DMS79 (cell line): ENCODE results near the gene ASB7.
A peak's percentile ranks its signal among the peaks of the same experiment; 100 is the strongest.

Experiments
- DNase-seq: peaks from one replicate; lab custom pipeline; 2025; lab: John Stamatoyannopoulos, UW

Gene ASB7

DNA sequence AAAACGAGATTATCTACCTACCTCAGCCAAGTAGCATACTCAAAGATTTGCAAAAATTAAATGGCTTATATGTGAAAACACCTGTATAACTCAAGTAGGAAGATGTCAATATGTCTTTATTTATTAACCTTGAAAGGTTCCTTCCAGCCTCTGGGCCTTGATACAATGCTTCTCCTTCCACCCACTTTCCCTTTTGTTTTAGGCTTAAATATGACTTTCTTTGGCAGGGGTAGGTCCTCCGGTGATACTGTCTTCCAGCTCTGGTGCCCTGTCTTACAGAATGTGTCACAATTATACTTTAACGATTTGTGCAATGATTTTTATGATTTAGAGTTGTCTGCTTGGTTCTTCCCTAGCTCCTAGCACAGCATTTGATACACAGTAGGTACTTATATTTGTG lies 4.5 kb upstream of the ASB7 start:
- no peak for DNase-seq

DNA sequence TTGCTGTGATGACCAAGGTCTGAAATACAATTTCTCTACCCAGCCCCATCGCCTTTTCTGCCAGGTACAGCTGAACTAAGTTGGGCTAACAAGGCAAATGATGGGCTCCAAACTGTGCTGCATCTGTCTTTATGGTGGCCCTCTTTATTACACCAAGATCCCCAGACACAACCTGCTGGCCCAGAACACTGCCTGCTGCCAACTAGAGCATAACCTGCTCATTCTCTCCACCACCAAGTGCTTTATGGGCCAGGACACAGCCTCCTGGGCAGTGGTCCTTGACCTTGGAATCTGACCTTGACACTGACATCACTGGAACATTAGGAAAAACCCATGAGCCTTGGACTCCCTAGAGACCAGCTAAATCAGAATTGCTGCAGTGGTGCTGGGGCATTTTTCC lies 3.7 kb upstream of the ASB7 start:
- no peak for DNase-seq

DNA sequence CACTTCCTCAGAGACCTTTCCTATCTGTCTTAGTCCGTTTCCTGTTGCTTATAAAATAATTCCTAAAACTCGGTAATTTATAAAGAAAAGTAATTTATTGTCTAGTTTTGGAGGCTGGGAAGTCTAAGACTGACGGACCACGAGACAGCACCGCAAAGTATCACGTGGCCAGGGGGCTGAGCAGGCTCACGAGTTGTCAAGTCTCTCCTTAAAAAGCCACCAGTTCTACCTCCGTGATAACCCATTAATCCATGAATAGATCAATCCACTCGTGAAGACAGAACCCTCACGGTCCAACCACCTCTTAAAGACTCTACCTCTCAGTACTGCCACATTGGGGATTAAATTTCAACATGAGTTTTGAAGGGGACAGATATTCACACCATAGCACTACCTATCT lies 1.2 kb upstream of the ASB7 start:
- DNase-seq: no peak

DNA sequence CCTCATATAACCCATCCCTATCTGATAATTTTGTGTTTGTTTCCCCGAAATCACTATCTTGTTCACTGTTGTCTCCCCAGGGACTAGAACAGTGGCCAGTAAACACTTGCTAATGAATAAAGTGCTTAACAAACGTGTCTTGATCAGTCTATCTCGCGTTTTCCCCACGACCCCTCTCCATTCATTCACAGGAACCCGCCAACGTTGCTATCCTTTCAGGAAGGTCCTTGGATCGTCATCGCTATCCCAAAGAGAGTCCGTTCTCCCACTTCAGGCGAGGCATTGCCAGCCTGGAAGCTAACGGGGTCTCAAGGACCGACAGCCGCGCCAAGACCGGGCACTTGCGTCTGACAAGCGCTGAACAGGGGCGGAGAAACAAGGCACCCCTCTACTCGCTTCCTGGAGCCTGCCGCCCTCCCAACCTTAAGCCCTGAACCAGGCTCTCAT lies 749 bp upstream of the ASB7 start:
- no peak for DNase-seq

DNA sequence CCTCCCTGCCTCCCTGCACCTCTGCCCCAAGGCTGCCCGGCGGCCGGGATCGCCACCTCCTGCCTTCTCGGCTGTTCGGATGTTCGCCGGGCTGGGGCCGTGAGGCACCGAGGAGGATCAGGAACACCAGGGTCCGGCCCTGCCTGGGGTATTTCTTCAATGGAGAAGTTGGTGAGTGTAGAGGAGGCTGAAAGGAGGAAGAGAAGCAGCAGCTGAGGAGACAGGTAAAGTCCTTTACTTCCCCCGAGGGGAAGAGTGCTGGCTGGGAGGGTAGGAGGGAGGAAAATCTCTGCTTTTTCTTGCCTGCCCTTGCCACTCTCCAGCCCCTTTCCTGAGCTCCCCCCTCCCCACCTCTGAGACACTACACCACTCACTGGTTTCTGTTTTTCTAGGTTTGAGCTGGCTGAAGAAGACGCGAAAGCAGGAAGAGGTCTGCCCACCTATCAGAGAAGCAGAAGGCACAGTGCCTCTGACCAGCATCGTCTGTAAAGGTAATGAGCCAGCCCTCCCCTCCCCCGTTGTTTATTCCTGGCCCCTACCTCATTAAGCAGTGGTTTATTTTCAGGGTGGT lies 519 bp downstream of the ASB7 start:
- DNase-seq: no peak

DNA sequence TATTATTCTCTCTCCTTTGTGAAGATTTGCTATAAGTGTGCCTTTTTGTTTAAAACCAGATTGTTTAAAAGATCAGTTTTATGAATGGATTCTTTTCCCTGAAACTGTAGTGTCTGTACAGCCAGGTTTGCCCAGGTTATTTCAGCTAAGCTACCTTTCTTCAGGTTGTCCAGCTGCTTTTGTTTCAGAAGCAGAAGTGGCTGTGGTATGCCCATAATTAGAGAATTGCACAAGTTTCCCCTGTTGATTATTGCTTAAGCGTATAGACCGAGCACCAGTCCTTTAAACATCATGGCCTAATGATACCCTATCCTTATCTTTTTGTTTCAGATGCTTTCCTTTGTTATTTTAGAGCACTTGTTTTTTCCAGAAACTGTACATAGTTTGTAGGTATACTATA lies 10.2 kb downstream of the ASB7 start:
- DNase-seq: no peak

DNA sequence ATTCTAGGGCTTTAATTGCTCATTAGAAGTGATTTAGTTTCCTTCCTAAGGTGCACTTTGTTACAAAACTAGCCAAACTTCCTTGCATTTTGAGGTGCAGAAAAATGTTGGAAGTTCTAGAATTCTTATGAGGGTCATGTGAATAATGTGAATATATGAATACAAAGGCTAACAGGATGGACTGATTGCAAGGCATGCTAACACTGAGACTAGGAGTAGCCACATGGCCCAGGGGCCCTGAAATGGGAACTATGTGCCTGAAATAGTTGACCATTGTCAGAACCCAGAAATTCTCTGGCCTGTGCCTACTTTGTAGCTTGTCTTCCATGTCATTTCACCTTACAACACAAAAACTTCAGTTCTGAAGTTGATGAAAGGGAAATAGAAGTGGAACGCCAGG lies 10.8 kb downstream of the ASB7 start:
- no peak for DNase-seq

DNA sequence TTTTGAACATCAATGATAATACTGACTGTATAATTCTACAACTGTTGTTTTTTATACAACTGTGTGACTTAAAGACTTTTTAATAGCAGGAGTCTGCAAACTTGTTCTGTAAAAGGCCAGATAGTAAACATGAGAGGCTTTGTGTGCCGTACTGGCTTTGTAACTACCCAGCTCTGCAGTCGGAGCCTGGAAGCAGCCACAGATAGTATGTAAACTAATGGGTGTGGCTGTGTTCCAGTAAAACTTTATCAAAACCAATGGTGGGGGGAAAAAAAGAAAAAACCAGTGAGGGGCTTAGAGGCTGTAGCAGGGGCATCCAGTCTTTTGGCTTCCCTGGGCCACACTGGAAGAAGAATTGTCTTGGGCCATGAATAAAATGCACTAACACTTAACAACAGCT lies 11.9 kb downstream of the ASB7 start:
- no peak for DNase-seq

DNA sequence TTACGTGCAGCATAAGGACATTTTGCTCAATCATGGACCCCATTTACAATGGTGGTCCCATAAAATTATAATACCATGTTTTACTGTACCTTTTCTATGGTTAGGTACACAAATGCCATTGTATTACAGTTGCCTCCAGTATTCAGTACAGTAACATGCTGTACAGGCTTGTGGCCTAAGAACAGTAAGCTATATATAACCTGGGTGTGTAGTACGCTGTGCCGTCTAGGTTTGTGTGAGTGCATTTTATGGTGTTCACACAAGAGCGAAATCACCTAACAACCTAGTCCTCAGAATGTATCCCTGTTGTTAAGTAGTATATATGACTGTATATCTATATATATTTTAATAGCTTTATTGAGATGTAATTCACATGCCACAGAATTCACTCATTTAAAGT lies 12.5 kb downstream of the ASB7 start:
- DNase-seq: no peak

DNA sequence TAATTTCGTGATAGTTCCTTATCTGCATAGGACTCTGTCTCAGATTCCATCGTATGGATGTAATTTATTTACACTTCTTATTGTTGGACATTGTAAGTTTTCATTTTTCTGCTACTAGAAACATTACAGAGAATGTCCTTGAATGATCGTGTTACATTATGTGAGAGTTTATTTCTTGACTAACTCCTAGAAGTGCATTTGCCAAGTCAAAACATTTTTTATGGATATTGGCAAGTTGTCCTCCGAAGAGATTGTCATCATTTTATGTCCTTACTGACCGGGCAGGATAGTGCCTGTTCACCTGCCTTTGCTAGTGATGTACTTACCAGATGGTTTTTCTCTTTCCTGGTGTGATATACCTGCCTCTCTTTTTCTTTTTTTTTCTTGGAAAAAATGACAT lies 13.4 kb downstream of the ASB7 start:
- DNase-seq: no peak

DNA sequence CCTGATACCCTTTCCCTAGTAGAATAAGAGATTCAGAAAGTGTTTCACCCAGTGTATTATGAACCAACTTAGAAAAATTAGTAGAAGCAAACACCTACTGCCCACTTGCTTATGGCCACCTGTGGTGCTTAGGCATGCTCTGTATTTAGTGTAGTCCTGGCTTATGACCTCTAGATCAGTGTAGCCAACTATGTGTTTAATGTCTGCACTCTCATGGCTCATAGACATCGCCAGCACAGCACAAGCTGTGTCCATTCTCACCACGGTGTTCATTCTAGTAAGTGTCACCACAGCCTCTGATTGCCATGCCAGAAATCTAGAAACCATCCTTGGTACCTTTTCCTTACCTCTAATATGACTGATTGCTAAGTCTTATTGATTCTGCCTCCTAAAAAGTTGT lies 14.3 kb downstream of the ASB7 start:
- DNase-seq: no peak

DNA sequence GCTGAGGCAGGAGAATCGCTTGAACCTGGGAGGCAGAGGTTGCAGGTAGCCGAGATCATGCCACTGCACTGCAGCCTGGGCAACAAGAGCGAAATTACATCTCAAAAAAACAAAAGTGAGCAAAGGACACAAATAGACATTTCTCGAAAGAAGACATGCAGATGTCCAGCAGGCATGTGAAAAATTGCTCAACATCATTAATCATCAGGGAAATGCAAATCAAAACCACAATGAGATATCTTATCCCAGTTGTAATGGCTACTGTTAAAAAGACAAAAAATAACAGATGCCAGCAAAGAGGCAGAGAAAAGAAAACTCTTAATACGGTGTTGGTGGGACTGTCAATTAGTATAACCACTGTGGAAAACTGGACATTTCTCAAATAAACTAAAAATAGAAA lies 20.9 kb downstream of the ASB7 start:
- DNase-seq: no peak

DNA sequence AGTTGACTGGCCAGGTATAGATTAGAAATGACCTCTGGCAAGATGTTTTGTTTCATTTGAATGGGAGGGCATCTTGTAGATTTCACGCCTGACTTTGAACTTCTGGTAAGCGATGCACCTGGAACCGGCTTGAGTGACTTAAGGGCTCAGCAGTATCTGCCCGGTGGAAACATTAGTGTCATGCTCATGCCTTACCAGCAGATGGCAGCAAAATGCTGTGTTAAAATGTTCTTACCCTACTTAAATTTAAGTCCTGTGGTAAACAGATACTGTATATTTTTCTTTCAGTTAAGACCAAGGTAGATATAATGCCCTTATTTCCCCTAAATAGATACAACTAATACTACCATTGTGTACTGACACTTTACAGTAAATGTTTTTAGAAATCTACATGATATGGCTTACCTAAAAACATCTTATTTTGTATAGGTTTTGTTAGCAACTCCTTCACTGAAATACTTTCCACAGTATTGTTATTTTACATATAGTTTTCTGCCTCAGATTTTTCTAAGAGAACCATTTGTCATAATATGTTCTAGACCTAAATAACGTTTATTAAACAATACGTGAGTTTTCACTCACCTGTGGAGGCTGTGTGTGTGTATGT lies 25.5 kb downstream of the ASB7 start:
- peak; percentile 19 for DNase-seq

DNA sequence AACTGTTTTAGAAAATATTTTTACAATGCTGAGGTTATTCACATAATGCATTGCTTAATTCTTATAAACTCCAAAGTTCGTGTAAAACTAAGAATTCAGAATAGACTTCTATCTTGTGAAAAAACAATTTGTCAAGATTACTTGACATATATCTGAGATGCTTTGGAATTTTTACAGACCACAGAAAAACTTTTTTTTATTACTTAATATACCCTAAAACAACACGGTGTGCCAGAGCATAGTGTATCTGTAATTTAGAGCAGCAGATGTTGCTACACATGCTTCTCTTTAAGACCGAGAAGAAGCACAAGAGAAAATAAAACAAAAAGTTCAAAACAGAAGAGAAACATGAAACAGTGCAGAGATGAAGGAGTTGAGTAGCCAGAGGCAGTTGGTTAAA lies 26.4 kb downstream of the ASB7 start:
- no peak for DNase-seq

DNA sequence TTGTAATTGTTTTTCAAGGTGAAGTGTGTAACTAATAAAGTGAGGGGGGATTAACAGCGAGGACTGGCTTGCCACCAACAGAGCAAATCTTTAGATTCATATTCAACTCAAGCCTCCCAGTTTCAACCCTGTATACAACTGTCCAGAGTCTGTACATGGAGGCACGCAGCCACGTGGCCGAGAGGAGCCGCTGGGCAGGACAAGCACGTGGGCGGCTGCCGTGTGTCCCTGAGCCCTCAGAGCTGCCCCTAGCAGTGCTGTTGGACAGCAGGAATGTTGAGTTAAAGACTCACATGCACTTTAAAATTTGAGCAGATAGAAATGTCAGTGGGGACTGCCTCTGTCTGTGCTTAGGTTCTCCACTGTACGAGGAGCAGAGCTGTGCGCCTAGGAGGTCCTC lies 29.4 kb downstream of the ASB7 start:
- DNase-seq: no peak

DNA sequence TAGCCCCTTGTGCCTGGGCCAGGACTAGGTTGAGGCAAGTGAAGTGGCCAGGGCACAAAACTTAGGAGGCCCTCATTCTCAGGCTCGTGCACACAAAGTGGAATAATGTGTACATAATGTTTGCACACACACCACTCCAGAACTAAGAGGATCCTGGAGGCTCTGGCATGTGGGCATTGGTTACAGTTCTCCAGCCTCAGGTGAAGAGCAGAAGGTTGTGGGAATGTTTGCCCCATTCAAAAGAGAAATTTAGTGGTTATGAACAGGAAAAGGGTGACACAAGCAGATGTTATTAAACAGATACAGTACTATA lies 31.3 kb downstream of the ASB7 start:
- DNase-seq: no peak

DNA sequence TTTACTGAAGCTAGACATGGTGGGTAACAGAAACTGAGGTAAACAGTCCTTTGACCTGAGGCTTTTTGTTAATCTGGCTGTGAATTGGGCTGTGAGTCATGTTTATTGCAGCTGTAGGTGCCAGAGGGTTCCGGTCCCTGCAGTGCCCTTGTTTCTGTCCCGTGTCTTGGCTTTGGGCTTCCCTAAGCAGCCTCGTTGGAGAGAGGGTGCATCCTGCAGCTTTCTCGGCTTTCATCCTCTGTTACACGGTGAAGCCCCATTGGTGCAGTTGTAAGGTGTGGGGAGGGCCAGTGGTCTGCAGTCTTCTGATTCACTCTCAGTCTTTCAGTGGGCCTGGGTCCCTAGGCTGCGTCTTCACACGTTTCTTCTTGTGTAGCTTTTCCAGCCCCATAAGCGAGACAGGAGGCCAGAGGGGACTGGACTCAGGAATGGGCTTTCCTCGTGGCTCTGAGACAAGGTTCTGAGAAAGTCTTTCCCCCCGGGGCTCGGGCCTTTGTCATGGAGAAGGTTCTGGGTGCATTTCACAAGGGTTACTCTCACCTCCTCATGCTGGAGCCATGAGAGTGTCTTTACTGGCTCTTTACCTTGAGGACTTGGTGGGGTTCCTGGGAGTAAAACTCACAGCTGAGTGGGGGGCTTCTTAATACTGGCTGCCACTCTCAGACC lies 33.1 kb downstream of the ASB7 start:
- no peak for DNase-seq

DNA sequence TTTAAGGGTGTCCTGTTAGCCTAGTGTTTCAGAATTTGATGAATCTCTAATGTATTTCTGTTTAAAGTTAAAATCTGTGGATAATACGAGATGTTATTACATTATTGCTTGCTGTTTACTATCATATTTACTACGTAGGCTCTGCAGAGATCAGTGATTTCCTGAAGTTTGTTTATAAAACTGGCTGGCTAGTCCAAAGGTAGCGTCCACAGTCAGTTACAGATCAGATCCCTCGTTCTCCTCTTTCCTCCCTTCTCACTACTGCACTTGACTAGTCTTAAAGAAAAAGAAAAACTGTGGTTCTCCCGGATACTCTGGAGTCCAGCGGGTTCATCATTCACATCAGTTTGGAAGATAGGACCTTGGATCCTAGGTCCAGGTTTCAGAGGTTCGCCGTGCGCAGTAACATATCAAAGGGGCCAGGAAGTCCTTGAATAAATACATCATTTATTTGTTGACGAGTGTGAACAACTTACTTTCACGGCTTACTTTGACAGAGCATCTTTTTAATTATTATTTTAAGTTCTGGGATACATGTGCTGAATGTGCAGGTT lies 35.9 kb downstream of the ASB7 start:
- DNase-seq: no peak

DNA sequence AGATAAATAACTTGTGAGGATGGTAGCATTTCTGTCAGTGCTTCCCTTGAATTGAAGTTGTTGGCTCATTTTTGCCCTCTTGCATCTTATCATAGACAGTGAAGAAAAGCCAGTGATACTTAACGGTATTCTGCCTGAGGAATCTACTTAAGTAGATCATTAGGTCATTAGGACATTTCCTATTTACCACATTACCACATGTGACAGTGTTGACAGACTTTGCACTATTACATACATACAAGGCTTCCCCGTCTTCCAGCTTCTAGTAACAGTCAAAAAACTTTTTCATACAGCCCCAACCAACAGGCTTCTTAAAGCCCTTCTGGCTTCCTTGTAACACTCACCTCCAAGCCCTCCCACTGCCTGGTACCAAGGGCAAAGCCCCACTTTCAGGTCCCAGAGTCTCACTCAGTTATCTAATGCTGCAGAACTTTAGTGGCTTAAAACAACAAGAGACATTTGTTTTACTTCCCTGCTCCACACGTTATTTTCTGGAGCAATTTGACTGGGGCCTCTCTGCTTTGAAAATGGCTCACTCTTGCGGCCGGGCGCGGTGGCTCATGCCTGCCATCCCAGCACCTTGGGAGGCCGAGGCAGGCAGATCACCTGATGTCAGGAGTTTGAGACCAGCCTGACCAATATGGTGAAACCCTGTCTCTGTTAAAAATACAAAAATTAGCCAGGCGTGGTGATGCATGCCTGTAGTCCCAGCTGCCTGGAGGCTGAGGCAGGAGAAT lies 40.0 kb downstream of the ASB7 start:
- no peak for DNase-seq

DNA sequence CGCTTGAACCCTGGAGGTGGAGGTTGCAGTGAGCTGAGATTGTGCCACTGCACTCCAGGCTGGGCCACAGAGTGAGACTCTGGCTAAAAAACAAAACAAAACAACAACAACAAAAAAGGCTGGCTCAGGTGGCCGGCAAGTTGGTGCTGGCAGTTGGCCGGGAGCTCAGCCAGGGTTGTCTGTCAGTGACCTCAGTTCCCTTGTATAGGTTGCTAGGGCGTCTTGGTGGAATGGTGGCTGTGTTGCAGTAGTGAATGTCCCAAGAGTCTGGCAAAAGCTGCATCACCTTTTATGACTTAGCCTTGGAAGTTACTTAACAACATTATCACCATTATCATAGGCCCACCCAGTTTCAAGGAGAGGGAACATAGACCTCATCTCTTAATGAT lies 40.6 kb downstream of the ASB7 start:
- no peak for DNase-seq

DNA sequence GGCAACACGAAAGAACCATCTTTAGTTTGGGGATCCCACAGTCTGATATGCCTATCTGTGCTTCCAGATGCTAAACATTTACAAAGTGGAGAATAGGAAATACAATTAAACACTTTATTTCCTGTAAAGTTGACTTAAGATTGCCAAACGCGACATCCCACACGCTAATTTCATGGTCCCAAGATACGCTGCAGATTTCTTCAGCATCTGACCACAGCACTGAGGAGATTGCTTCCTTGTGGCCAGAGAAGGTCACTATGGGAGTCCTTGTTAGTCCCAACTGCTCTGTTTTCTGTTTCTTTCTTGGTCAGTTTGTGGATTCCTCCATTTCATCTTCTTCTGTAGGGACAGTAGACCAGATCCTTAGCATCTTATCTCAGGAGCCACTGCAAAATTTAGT lies 43.3 kb downstream of the ASB7 start:
- no peak for DNase-seq

DNA sequence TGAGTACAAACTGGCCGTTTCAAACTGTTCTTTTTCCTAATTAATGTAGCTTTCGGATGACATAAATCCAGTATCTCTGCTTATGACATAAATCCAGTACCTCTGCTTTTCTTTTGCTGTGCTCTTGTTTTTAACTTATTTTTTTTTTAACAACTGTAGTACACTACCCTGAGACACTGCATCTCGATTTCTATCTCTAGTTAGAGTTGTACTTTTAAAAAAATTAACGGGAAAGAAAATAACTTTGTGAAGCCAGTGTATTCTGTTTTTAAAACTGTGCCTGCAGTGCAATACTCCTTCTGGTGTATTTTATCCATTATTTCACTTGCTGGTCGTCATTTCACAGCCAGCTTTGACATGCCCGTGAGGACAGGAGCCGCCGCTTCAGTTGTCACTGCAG lies 46.6 kb downstream of the ASB7 start:
- no peak for DNase-seq

DNA sequence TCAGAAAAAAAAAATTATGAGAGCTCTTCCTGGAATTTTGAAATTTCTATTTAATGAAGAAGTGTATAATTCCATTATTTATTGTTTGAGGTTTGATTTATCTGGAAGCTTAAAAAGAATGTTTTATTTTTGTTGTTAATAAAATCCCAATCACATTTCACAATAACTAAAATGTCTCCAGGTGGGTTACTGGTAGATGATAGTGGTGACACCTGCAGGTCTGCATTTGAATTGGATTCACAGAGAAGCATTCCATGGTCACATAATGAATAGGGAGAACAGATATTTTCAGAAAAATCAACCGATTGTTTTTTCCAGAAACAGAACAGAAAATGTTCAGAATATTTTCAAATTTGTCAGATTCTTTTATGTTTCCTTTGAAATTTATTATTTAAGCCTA lies 48.3 kb downstream of the ASB7 start:
- no peak for DNase-seq
